ENCODE data around the gene WASF2. TPM values are rescaled to one million over a fixed set of nuclear protein-coding genes. Genes with fewer than 3 reads are reported as not detected.

Gene WASF2
- total RNA-seq, 1 experiment from 2014 or later, result 134 TPM

DNA sequence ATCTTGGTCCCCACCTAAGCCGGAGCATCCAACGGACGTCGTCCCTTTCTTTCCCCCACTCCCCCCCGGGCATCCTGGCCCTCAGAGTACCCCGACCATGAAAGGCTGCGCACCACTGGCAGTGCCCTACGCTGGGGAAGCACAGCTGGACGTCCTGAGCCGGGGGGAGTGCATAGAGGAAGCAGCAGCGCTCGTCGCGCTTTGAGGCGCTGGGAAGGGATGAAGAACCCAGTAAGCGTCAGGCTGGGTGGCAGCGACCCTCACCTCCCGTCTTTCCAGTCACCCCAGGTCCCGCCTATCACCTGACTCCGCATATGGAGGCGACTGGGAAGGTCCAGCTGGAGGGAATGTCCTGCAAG lies 128.9 kb downstream of the WASF2 start:
- no peaks in the 10 kb centered on the region for H3F3A ChIP-seq (ENCODE audit: insufficient read depth, low read depth)
- no peaks in the 10 kb centered on the region for H3K36me3 ChIP-seq (ENCODE audit: low read depth)
- no peak overlapping the region for H3K4me2 ChIP-seq
- H2AFZ ChIP-seq, result no peak overlapping the region
- H3K4me1 ChIP-seq (replicated peaks; ENCODE audit: insufficient read depth), result peaks cover 4% of the 10 kb centered on the region; the same call in 1 of the 2 replicates
- intact Hi-C loops (cut with micrococcal nuclease; ENCODE audit: unreplicated experiment), result no loop called here
- no peaks in the 10 kb centered on the region for H3K9me3 ChIP-seq (ENCODE audit: insufficient read depth, low read depth)
- no peak overlapping the region for H3K27ac ChIP-seq
- H3K79me2 ChIP-seq (ENCODE audit: low read depth), result no peaks in the 10 kb centered on the region
- no peak for TF ChIP-seq EZH2 (IDR thresholded peaks at IDR 0.05; ENCODE audit: low read depth)
- TF ChIP-seq, protein P1, sequence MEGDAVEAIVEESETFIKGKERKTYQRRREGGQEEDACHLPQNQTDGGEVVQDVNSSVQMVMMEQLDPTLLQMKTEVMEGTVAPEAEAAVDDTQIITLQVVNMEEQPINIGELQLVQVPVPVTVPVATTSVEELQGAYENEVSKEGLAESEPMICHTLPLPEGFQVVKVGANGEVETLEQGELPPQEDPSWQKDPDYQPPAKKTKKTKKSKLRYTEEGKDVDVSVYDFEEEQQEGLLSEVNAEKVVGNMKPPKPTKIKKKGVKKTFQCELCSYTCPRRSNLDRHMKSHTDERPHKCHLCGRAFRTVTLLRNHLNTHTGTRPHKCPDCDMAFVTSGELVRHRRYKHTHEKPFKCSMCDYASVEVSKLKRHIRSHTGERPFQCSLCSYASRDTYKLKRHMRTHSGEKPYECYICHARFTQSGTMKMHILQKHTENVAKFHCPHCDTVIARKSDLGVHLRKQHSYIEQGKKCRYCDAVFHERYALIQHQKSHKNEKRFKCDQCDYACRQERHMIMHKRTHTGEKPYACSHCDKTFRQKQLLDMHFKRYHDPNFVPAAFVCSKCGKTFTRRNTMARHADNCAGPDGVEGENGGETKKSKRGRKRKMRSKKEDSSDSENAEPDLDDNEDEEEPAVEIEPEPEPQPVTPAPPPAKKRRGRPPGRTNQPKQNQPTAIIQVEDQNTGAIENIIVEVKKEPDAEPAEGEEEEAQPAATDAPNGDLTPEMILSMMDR (conservative IDR thresholded peaks at IDR 0.05), result no peak
- H3K9me2 ChIP-seq (ENCODE audit: insufficient read depth), result no peaks in the 10 kb centered on the region
- CTCF ChIA-PET, result no interaction called here
- no peaks in the 10 kb centered on the region for H3K27me3 ChIP-seq (ENCODE audit: insufficient read depth, low read depth)
- no peaks in the 10 kb centered on the region for H4K20me1 ChIP-seq (ENCODE audit: insufficient read depth)
- no TSS peak for BruUV-seq (replicated peaks)
- no peak overlapping the region for H3K4me3 ChIP-seq
- POLR2A ChIA-PET (ENCODE audit: unreplicated experiment), result no interaction called here
- no peak for DNase-seq

DNA sequence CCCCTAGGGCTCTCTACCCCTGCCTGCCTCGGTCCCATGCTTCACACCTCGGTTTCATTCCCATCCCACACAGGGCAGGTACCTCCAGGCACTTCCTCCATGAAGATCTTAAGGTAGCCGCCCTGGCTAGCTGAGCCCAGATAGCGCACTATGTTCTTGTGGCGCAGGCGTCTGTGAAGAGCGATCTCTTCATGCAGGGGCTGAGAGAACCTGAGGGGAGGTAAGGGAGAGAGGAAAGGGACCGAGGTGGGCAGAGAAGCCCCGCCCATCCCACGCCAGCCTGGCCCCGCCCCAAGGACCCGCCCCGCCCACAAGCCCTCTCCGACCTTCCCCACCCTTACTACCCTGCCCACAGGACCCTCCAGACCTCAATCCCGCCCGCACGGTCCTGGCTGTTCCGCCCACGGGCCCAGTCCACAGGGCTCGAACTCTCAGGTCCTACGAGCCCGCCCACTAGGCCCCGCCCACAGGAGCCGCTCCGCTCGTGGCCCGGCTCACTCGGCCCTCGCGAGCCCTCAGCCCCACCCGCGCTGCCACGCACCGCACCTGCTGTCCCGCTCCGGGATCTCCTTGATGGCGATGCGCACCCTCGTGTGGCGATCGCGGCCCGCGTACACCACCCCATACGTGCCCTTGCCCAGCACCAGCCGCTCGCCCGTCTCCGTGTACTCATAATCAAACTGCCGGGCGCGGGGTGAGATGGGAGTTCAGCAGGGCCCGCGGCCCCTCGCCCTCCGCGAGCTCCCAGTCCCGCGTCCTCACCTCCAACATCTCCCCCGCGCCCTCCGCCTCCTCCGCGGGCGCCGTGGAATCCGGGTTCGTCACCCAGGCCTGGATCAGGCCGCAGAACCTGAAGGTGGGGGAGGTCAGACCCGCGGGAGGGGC lies 129.6 kb downstream of the WASF2 start:
- Histone ChIP-seq H3K27me3 (ENCODE audit: insufficient read depth, low read depth) (no peaks in the 10 kb centered on the region), H3F3A (ENCODE audit: insufficient read depth, low read depth) (no peaks in the 10 kb centered on the region), H3K9me3 (ENCODE audit: insufficient read depth, low read depth) (no peaks in the 10 kb centered on the region), H3K27ac (no peak overlapping the region), H2AFZ (no peak overlapping the region), H3K4me3 (no peak overlapping the region), H3K4me2 (no peak overlapping the region), H3K4me1 (replicated peaks; ENCODE audit: insufficient read depth) (peaks cover 4% of the 10 kb centered on the region; the same call in 1 of the 2 replicates), H4K20me1 (ENCODE audit: insufficient read depth) (no peaks in the 10 kb centered on the region), H3K9me2 (ENCODE audit: insufficient read depth) (no peaks in the 10 kb centered on the region), H3K36me3 (ENCODE audit: low read depth) (no peaks in the 10 kb centered on the region), H3K79me2 (ENCODE audit: low read depth) (no peaks in the 10 kb centered on the region)
- CTCF ChIA-PET, result no interaction called here
- BruUV-seq (replicated peaks), result no TSS peak
- intact Hi-C loops (cut with micrococcal nuclease; ENCODE audit: unreplicated experiment), result no loop called here
- POLR2A ChIA-PET (ENCODE audit: unreplicated experiment), result no interaction called here
- no peak for DNase-seq
- no peak for TF ChIP-seq EZH2 (IDR thresholded peaks at IDR 0.05; ENCODE audit: low read depth)
- TF ChIP-seq, protein P1 (conservative IDR thresholded peaks at IDR 0.05), result no peak

DNA sequence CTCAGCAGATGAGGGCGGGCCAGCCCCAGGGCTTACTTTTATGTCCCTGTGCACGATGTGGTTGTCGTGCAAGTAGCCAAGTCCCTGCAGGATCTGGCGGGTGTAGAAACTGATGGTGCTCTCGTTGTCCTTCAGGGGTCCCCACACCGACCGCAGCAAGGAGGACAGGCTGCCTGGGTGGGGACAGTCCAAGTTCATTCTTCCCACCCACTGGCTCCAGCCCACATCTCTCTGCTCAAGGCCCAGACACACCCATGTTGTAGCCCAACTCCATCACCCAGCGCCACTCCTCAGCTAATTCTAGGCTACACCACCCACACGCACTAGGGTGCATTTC lies 130.2 kb downstream of the WASF2 start:
- BruUV-seq (replicated peaks), result no TSS peak
- Histone ChIP-seq H3K4me1 (replicated peaks; ENCODE audit: insufficient read depth) (no peaks in the 10 kb centered on the region), H3K27ac (no peak overlapping the region), H3K79me2 (ENCODE audit: low read depth) (no peaks in the 10 kb centered on the region), H3K27me3 (ENCODE audit: insufficient read depth, low read depth) (no peaks in the 10 kb centered on the region), H3K4me3 (no peak overlapping the region), H2AFZ (no peak overlapping the region), H3K36me3 (ENCODE audit: low read depth) (no peaks in the 10 kb centered on the region), H3K9me3 (ENCODE audit: insufficient read depth, low read depth) (no peaks in the 10 kb centered on the region), H3K4me2 (no peak overlapping the region), H3F3A (ENCODE audit: insufficient read depth, low read depth) (no peaks in the 10 kb centered on the region), H4K20me1 (ENCODE audit: insufficient read depth) (no peaks in the 10 kb centered on the region), H3K9me2 (ENCODE audit: insufficient read depth) (no peaks in the 10 kb centered on the region)
- no peak for DNase-seq
- intact Hi-C loops (cut with micrococcal nuclease; ENCODE audit: unreplicated experiment), result no loop called here
- POLR2A ChIA-PET (ENCODE audit: unreplicated experiment), result no interaction called here
- no peak for TF ChIP-seq EZH2 (IDR thresholded peaks at IDR 0.05; ENCODE audit: low read depth)
- TF ChIP-seq, protein P1 (conservative IDR thresholded peaks at IDR 0.05), result no peak
- CTCF ChIA-PET, result no interaction called here

All from PC-9 (cell line).